ENCODE results near the gene PPFIA1.
"Not testable (repeated sequence)": the region's sequence is repeated elsewhere in the genome, so short reads cannot be mapped to it uniquely, and the experiment has no call there.

PPFIA1 gene

DNA sequence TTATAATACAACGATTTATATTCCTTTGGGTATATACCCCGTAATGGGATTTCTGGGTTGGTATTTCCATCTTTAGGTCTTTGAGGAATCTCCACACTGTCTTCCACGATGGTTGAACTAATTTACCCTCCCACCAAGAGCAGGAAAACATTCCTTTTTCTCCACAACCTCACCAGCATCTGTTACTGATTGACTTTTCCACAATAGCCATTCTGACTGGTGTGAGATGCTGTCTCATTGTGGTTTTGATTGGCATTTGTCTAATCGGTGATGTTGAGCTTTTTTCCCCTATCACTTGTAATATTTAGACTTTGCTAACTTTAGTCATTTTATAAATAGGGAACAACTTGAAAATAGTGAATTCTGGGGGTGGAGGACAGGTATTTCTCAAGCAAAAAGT, 58.1 kb downstream of the PPFIA1 start:
- DNase-seq, result no peak

DNA sequence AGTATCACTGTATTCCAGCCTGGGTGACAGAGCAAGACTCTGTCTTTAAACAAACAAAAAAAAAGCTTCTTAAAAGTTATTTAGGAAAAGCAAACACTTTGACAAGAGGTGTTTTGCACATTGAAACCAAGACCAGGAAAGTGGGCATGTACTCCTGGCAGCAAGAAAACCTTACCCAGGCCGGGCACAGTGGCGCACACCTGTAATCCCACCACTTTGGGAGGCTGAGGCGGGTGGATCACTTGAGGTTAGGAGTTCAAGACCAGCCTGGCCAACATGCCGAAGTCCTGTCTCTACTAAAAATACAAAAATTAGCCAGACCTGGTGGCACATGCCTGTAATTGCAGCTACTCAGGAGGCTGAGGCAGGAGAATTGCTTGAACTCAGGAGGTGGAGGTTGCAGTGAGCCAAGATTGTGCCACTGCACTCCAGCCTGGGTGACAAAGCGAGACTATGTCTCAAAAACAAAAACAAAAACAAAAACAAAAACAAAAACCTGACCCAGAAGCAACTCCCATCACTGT, 60.9 kb downstream of the PPFIA1 start:
- not testable (repeated sequence) for DNase-seq

GRCh38 chr11:70331901-70332300, 61.4 kb downstream of the PPFIA1 start:
- no peak for DNase-seq

- DNase-seq, result no peak
Measured at GRCh38 chr11:70332567-70332966, 62.1 kb downstream of the PPFIA1 start.

- no peak for DNase-seq
Measured at GRCh38 chr11:70333261-70333660, 62.8 kb downstream of the PPFIA1 start.

DNA sequence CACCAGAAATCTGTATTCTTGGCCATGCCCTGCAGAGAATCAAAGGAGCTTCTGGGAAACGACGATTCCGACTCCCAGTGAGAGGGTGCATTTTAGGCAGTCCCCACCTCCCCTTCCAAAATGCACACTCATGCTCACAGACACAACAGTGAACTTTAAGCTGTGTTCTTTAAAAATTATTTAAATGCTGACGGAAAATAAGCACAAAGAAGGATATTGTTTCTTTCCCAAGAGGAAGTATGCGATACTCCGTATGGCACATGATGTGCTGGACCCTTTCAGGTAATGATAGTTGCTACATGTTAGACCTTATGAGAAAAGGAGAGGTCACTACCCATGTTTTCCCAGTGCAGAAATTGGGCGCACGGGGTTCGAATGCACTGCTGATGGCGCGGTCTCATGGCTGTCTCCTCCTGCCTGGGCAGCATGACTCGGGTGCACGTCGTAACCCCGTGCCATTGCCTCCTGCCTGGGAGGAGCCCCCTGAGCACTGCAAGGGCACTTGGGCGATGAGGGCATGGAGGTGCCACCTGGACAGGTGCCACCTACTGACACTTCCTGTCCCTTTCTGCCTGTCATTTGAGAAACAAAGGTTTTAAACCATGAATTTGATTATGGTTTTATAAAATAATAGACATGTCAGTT, 64.0 kb downstream of the PPFIA1 start:
- DNase-seq, result no peak

GRCh38 chr11:70335511-70335910, 65.0 kb downstream of the PPFIA1 start:
- peak; percentile 28 for DNase-seq

- no peak for DNase-seq
Measured at GRCh38 chr11:70338594-70338993, 68.1 kb downstream of the PPFIA1 start.

GRCh38 chr11:70339066-70339465, 68.6 kb downstream of the PPFIA1 start:
- no peak for DNase-seq

DNA sequence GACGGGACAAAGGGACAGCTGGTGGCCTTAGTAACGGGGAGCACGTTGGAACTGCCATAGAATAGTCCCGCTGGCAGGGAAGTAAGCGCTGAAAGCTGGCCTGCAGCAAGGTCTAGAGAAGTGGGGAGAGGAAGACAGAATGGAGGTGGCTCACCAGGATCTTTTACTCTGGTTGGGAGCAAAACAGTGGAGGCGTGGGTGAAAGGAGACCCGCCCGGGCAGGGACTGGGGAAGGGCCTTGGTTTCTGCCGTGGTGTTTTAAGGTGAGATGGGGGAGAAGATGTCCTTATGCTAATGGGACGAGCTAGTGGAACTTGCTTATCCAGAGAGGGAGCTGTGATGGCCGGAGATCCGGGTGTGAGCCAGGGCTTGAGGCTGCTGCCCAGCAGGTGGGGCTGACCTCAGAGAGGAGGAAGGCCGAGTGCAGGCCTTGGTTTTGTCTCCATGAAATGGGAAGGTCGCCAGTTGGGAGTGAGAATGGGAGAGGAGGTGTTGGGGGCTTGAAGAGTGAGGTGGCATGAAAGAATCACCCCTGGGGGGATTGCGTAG, 71.5 kb downstream of the PPFIA1 start:
- DNase-seq, result no peak

GRCh38 chr11:70343636-70344035, 73.1 kb downstream of the PPFIA1 start:
- no peak for DNase-seq

DNA sequence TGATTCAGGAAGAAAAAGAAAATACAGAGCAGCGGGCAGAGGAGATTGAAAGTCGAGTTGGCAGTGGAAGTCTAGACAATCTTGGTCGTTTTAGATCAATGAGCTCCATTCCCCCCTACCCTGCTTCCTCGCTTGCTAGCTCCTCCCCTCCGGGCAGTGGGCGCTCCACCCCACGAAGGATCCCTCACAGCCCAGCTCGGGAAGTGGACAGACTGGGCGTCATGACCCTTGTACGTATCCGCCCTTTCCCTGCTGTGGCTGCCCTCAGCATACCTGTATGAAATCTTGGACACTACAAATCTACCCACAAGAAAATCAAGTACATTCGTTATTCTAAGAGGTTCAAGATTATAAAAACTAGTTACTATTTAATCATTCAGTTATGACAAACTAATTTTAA, 77.7 kb downstream of the PPFIA1 start:
- DNase-seq, result no peak

DNA sequence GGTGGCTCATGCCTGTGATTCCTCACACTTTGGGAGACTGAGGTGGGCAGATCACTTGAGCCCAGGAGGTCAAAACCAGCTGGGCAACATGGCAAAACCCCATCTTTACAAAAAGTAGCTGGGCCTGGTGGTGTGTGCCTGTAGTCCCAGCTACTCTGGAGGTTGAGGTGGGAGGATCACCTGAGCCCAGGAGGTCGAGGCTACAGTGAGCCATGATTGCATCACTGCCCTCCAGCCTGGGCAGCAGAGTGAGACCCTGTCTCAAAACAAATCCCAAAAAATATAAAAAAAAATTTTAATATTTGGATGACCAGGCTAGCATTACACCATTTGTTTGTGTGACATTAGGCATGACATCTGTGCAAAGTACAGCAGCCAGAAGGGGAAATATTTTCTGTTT, 78.1 kb downstream of the PPFIA1 start:
- DNase-seq, result no peak

DNA sequence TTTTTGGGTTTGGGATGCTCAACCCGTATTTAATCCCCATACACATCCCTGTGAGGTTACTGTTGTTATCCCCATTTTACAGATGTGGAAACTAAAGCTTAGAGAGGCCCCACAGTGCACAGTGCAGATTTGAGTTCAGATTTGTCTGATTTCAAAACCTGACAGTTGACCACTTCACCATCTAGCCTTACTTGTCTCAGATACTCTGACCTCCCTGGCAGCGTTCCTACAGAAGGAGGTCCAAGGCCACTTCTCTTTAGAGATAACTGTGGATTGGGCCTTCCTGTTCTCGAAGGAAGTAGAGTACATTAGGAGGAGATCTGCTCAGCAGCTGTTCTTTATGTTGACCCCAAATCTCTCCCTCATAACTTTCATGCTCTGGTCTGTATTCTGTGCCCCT, 81.2 kb downstream of the PPFIA1 start:
- DNase-seq, result no peak

DNA sequence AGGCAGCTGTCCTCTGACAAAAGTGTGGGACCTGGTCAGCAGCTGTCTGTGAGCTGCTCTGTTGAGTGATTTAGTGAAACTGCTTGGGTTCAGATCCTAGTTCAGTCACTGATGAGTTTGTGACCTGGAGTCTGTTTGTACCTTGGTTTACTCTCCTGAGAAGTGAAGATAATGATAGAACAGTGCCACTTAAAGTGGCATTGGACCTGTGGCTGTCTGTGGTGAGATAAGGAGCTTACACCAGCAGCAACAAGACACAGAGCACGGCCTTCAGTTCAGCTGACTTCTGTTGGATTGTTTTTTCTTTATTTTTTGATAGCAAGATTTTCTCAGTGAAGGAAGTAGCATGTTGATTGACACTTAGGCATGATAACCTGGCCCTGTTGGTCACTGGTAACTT, 81.6 kb downstream of the PPFIA1 start:
- peak; percentile 69 for DNase-seq

- no peak for DNase-seq
Measured at GRCh38 chr11:70352601-70353000, 82.1 kb downstream of the PPFIA1 start.

DNA sequence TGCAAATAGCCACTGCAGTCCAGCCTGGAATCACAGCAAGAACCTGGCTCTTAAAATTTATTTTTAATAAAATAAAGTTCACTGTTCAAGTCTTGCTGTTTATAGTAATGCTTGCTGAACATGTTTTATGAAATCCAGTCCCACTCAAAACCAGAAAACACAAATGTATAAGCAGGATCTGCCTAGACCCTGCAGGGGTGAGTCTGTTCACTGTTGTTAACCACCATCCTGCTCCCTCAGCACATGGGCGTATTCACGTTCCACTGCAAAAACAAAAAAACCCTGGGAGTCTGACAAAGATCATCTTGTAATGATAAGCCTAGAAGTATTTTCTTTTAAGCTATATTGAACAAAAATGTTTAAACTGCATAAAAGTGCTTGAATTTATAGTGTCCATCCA, 82.8 kb downstream of the PPFIA1 start:
- no peak for DNase-seq

DNA sequence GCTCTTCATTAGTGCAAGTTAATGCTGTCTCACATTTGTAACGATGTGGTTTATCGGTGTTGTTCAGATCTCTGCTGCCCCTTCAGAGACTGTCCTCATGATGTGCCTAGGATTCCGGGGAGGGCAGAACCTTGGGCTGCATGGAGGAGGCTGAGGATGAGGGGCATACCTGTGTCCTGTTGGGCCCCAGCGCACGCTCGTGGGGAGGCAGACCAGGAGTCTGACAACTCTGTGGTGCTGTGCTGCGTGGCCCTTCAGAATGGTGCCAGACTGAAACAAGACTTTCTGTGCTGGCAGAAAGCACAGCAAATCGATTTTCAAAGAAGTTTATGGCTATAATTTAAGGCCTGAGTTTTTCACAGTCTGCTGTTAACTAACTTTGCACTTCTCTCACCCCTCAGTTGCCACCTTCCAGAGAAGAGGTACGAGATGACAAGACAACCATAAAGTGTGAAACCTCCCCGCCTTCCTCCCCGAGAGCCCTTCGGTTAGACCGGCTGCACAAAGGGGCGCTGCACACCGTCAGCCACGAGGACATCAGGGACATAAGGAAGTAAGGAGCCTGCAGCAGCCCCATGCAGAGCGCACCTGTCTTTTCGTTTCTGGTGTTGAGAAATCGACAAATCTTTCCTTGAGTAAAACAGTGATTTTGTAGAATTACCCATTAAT, 83.5 kb downstream of the PPFIA1 start:
- DNase-seq, result no peak

- no peak for DNase-seq
Measured at GRCh38 chr11:70354629-70355028, 84.1 kb downstream of the PPFIA1 start.

GRCh38 chr11:70358753-70359152, 88.3 kb downstream of the PPFIA1 start:
- peak; percentile 42 for DNase-seq

GRCh38 chr11:70359451-70360205, 89.1 kb downstream of the PPFIA1 start:
- no peak for DNase-seq

GRCh38 chr11:70360211-70360610, 89.7 kb downstream of the PPFIA1 start:
- DNase-seq, result no peak

DNA sequence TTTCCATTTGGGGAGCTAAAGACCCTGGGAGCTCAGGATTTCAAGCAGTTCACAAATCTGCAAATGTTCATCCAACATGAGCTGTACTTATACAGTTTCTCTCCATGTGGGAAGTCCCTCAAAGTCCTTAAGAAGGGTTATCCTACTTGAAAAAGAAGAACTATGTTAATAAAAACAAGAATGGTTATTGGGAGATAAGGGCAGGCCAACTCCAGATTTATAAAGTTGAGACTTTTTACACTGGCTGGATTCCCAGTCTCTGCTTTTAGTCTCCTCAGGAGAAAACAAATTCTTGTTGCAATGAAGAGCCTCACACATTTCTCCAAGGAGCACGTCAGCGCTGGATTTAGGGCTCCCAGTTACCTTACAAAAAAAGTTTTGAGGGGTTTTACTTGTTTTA, 93.7 kb downstream of the PPFIA1 start:
- DNase-seq, result peak; percentile 20

Measured in hematopoietic multipotent progenitor cell treated with erythropoietin and hydrocortisone succinate and interleukin-3 and kit ligand, for 4 days (in vitro differentiated cells).